ENCODE results near the gene UMODL1. TPM values are rescaled to one million over a fixed set of nuclear protein-coding genes. Genes with fewer than 3 reads are reported as not detected.

Gene UMODL1
- total RNA-seq, result 0.08 TPM

GRCh38 chr21:42071146-42071737, at the start of gene UMODL1:
TSS of gene UMODL1 (plus strand) at chr21:42071317. CDS start at chr21:42071317, 0 bp downstream.
- no peak for ATAC-seq

- no peak for ATAC-seq
Measured at GRCh38 chr21:42021371-42022090, 49.6 kb upstream of the UMODL1 start.

- ATAC-seq, result no peak
Measured at GRCh38 chr21:42022091-42022430, 49.1 kb upstream of the UMODL1 start.

- no peak for ATAC-seq
Measured at GRCh38 chr21:42022906-42023305, 48.2 kb upstream of the UMODL1 start.

- no peak for ATAC-seq
Measured at GRCh38 chr21:42025376-42026081, 45.6 kb upstream of the UMODL1 start.

- no peak for ATAC-seq
Measured at GRCh38 chr21:42026082-42026435, 45.1 kb upstream of the UMODL1 start.

GRCh38 chr21:42027085-42027821, 43.9 kb upstream of the UMODL1 start:
- ATAC-seq, result no peak

GRCh38 chr21:42027822-42028765, 43.0 kb upstream of the UMODL1 start:
- ATAC-seq, result no peak

- ATAC-seq, result no peak
Measured at GRCh38 chr21:42028766-42029425, 42.2 kb upstream of the UMODL1 start.

- no peak for ATAC-seq
Measured at GRCh38 chr21:42030311-42030710, 40.8 kb upstream of the UMODL1 start.

- no peak for ATAC-seq
Measured at GRCh38 chr21:42031241-42031640, 39.9 kb upstream of the UMODL1 start.

GRCh38 chr21:42031816-42032215, 39.3 kb upstream of the UMODL1 start:
- no peak for ATAC-seq

GRCh38 chr21:42032266-42032665, 38.9 kb upstream of the UMODL1 start:
- ATAC-seq, result no peak

- ATAC-seq, result peak; percentile 15
Measured at GRCh38 chr21:42032968-42033367, 38.1 kb upstream of the UMODL1 start.

- no peak for ATAC-seq
Measured at GRCh38 chr21:42036313-42036712, 34.8 kb upstream of the UMODL1 start.

GRCh38 chr21:42037516-42037915, 33.6 kb upstream of the UMODL1 start:
- no peak for ATAC-seq

GRCh38 chr21:42037943-42038342, 33.2 kb upstream of the UMODL1 start:
- no peak for ATAC-seq

- no peak for ATAC-seq
Measured at GRCh38 chr21:42038393-42038792, 32.7 kb upstream of the UMODL1 start.

GRCh38 chr21:42038826-42039425, 32.2 kb upstream of the UMODL1 start:
- ATAC-seq, result no peak

GRCh38 chr21:42039470-42039901, 31.6 kb upstream of the UMODL1 start:
- ATAC-seq, result peak; percentile 13

GRCh38 chr21:42039911-42040351, 31.2 kb upstream of the UMODL1 start:
- ATAC-seq, result no peak

Data from esophagus mucosa (tissue), 1 donor.